RPMI7951 (cell line): Measurements from ENCODE around the gene ZNF362. TPM values are rescaled to one million over a fixed set of nuclear protein-coding genes. Genes with fewer than 3 reads are reported as not detected.

Source experiments
- DNase-seq: peaks from one replicate; pipeline ENCODE4 v3.0.0-alpha.2; 2012; ENCODE audit warnings: low read depth
- total RNA-seq: library from RNA; depleted of rRNA; stranded (reverse); fragments of >200 nt; shearing (Covaris generic); gene quantifications from 2 replicates; pipeline ENCODE4 v1.2.3, GENCODE V29; 2014

The ZNF362 gene
- total RNA-seq, 1 experiment from 2014 or later: 8.9 TPM

- peak; percentile 96 for DNase-seq
Measured at GRCh38 chr1:33244143-33244808, 12.0 kb upstream of the ZNF362 start.

GRCh38 chr1:33244809-33245186 lies 11.5 kb upstream of the ZNF362 start:
- no peak for DNase-seq

- no peak for DNase-seq
Measured at GRCh38 chr1:33246171-33246570, 10.1 kb upstream of the ZNF362 start.

GRCh38 chr1:33247545-33247944 lies 8.7 kb upstream of the ZNF362 start:
- DNase-seq: no peak

GRCh38 chr1:33248244-33248643 lies 8.0 kb upstream of the ZNF362 start:
- DNase-seq: peak; percentile 49

- no peak for DNase-seq
Measured at GRCh38 chr1:33249422-33249821, 6.9 kb upstream of the ZNF362 start.

- no peak for DNase-seq
Measured at GRCh38 chr1:33250217-33250616, 6.1 kb upstream of the ZNF362 start.

- no peak for DNase-seq
Measured at GRCh38 chr1:33250724-33251123, 5.6 kb upstream of the ZNF362 start.

- no peak for DNase-seq
Measured at GRCh38 chr1:33254491-33254890, 1.8 kb upstream of the ZNF362 start.

GRCh38 chr1:33255347-33256220 lies 708 bp upstream of the ZNF362 start:
- DNase-seq: peak; percentile 77

GRCh38 chr1:33256221-33256470 lies 146 bp upstream of the ZNF362 start:
- no peak for DNase-seq

- DNase-seq: no peak
Measured at GRCh38 chr1:33257207-33257771, 997 bp downstream of the ZNF362 start.

- no peak for DNase-seq
Measured at GRCh38 chr1:33257772-33258712, 1.8 kb downstream of the ZNF362 start.

GRCh38 chr1:33258788-33259274 lies 2.5 kb downstream of the ZNF362 start:
- DNase-seq: no peak

- DNase-seq: no peak
Measured at GRCh38 chr1:33259879-33260278, 3.6 kb downstream of the ZNF362 start.

- no peak for DNase-seq
Measured at GRCh38 chr1:33260439-33260838, 4.1 kb downstream of the ZNF362 start.

- DNase-seq: peak; percentile 12
Measured at GRCh38 chr1:33261344-33261743, 5.1 kb downstream of the ZNF362 start.

- no peak for DNase-seq
Measured at GRCh38 chr1:33263890-33264504, 7.7 kb downstream of the ZNF362 start.

- DNase-seq: no peak
Measured at GRCh38 chr1:33265780-33266605, 9.7 kb downstream of the ZNF362 start.

- no peak for DNase-seq
Measured at GRCh38 chr1:33266766-33267165, 10.5 kb downstream of the ZNF362 start.
